GM12878 (cell line): ENCODE data around the gene NCAPD3. TPM values are rescaled to one million over a fixed set of nuclear protein-coding genes. Genes with fewer than 3 reads are reported as not detected.

Experiments used
- ATAC-seq: fragments of 200-7000 bp; cut with Tn5 transposase; 3 replicates; pipeline ENCODE4 v1.9.1; 2020; ENCODE audit warnings: mild to moderate bottlenecking, moderate library complexity
- BruUV-seq: library from RNA; stranded (reverse); fragments of 400-500 nt; replicated peaks from 2 replicates; lab custom pipeline; 2021; lab: Mats Ljungman, UMichigan
- CTCF ChIA-PET: fragments of 300-600 bp; sonication (Branson Sonifier 250); formaldehyde crosslinking; extraction: SDS; loops from one replicate; lab custom pipeline; 2021; ENCODE audit warnings: inconsistent platforms; lab: Yijun Ruan, JAX
- POLR2A ChIA-PET: fragments of 350-600 bp; formaldehyde crosslinking; extraction: SDS; loops from one replicate; lab custom pipeline; 2021; ENCODE audit warnings: inconsistent platforms; lab: Charles Lee
- RAD21 ChIA-PET: fragments of 300-600 bp; sonication (Branson Sonifier 250); formaldehyde crosslinking; loops from one replicate; lab custom pipeline; 2023; ENCODE audit warnings: antibody characterized with exemption; ENCODE audit not compliant: unreplicated experiment; lab: Charles Lee
- SMC1A ChIA-PET: fragments of 300-600 bp; sonication (Branson Sonifier 250); formaldehyde crosslinking; loops from one replicate; lab custom pipeline; 2023; ENCODE audit not compliant: unreplicated experiment, uncharacterized antibody; lab: Charles Lee
- DNase-seq: peaks from one replicate; pipeline ENCODE4 v3.0.0-alpha.2; 2011; ENCODE audit warnings: low read depth, low spot score
- FAIRE-seq: peaks from 3 replicates; lab custom pipeline; 2011; peaks lifted over from hg19 to GRCh38; lab: Jason Lieb, UNC
- H2AFZ ChIP-seq: 2 replicates; pipeline ENCODE4 v1.6.0; 2011; ENCODE audit warnings: low read depth, low read length, control low read depth; ENCODE audit not compliant: control insufficient read depth
- H3K27ac ChIP-seq: 2 replicates; pipeline ENCODE4 v1.5.1; 2011; ENCODE audit warnings: control low read depth; ENCODE audit not compliant: control insufficient read depth, insufficient read depth
- H3K27me3 ChIP-seq, 2 experiments: replicated peaks in 1 of 2; 2 replicates each; pipeline versions ENCODE4 v1.6.0 to v1.6.1; 2011; ENCODE audit warnings: low read length in 1 of 2; ENCODE audit not compliant: control insufficient read depth in 2 of 2, insufficient read depth in 2 of 2
- H3K36me3 ChIP-seq, 2 experiments: 2 replicates each; pipeline ENCODE4 v1.5.1; 2011; ENCODE audit warnings: low read length in 1 of 2; ENCODE audit not compliant: control insufficient read depth in 2 of 2, insufficient read depth in 2 of 2
- H3K4me1 ChIP-seq: 2 replicates; pipeline ENCODE4 v1.6.1; 2011; ENCODE audit warnings: mild to moderate bottlenecking, low read length, moderate library complexity, mixed read lengths; ENCODE audit not compliant: control insufficient read depth, insufficient read depth
- H3K4me2 ChIP-seq: 2 replicates; pipeline ENCODE4 v1.6.0; 2011; ENCODE audit warnings: control low read depth; ENCODE audit not compliant: control insufficient read depth, insufficient read depth
- H3K4me3 ChIP-seq: fragments of 200-600 bp; sonication (generic); 2 replicates; pipeline ENCODE4 v1.5.1; 2016
- H3K79me2 ChIP-seq: 2 replicates; pipeline ENCODE4 v1.6.0; 2011; ENCODE audit warnings: low read length; ENCODE audit not compliant: control insufficient read depth, insufficient read depth
- H3K9ac ChIP-seq: 2 replicates; pipeline ENCODE4 v1.8.0; 2011; ENCODE audit warnings: low read length, control low read depth, mixed read lengths; ENCODE audit not compliant: control insufficient read depth, insufficient read depth
- H3K9me3 ChIP-seq: replicated peaks from 3 replicates; pipeline ENCODE4 v1.5.1; 2011; ENCODE audit warnings: mild to moderate bottlenecking, low read length; ENCODE audit not compliant: control insufficient read depth, insufficient read depth
- H4K20me1 ChIP-seq: 2 replicates; pipeline ENCODE4 v1.6.0; 2011; ENCODE audit not compliant: control insufficient read depth, insufficient read depth
- CTCF ChIP-seq, 3 experiments: IDR thresholded peaks in 2 of 3; conservative IDR thresholded peaks in 1 of 3; 2 replicates each; pipeline ENCODE4 v1.5.1; 2011; ENCODE audit warnings: low read depth in 3 of 3, low read length in 3 of 3, mild to moderate bottlenecking in 3 of 3, control low read depth in 2 of 3, moderate library complexity in 2 of 3, inconsistent platforms in 1 of 3, mixed read lengths in 1 of 3; ENCODE audit not compliant: control insufficient read depth in 2 of 3, insufficient read depth in 1 of 3; ENCODE audit errors: extremely low read depth in 1 of 3
- MEF2B ChIP-seq: fragments of 450-650 bp; IDR thresholded peaks from 2 replicates; pipeline ENCODE4 v1.6.1; 2018; ENCODE audit warnings: mild to moderate bottlenecking, moderate library complexity; ENCODE audit not compliant: partially characterized antibody, poor library complexity, severe bottlenecking
- RAD21 ChIP-seq: IDR thresholded peaks from 2 replicates; pipeline ENCODE4 v1.6.1; 2011; ENCODE audit warnings: mild to moderate bottlenecking, low read depth, low read length, moderate library complexity; ENCODE audit not compliant: insufficient read depth
- SMC3 ChIP-seq: IDR thresholded peaks from 2 replicates; pipeline ENCODE4 v1.6.1; 2011; ENCODE audit warnings: low read length, improper control_type of control experiment, borderline replicate concordance
- WGBS: methylation state at CpG from one replicate; pipeline ENCODE4 v1.1.6; 2016; ENCODE audit warnings: low lambda C conversion rate; ENCODE audit not compliant: insufficient replicate concordance, insufficient coverage; ENCODE audit errors: missing lambda C conversion rate; 5-methylcytosine and 5-hydroxymethylcytosine counted together
- in situ Hi-C: fragments of 300-500 bp; cut with MboI; formaldehyde crosslinking; loops from 9 replicates; pipeline ENCODE4 v1.14.3; 2018; ENCODE audit warnings: mixed read lengths
- intact Hi-C: fragments of 100-400 bp; cut with micrococcal nuclease; formaldehyde crosslinking; loops from one replicate; pipeline ENCODE4 v1.14.2; 2022; ENCODE audit not compliant: unreplicated experiment
- polyA plus RNA-seq, 11 experiments: library from polyadenylated mRNA; depleted of rRNA in 4 of 11; unstranded in 6 of 11; stranded (reverse) in 5 of 11; fragments of >200 nt; fragmentation: Nextera tagmentation in 4 of 11; fragmentation: Illumina TruSeq in 1 of 11; extraction: Ambion mirVana in 4 of 11; extraction: Trizol in 1 of 11; gene quantifications; 1 replicate in 1 of 11; 2 replicates in 10 of 11; pipeline versions ENCODE4 v1.2.1 to v1.2.3, GENCODE V29; 2011 to 2016; ENCODE audit warnings: inconsistent platforms in 2 of 11, missing spikeins in 2 of 11, low read depth in 1 of 11
- total RNA-seq, 4 experiments: library from RNA; depleted of rRNA in 3 of 4; stranded (reverse); fragments of >200 nt in 3 of 4; fragmentation: Illumina TruSeq in 1 of 4; extraction: Trizol in 1 of 4; gene quantifications; 2 replicates each; pipeline versions ENCODE4 v1.2.1 to v1.2.3, GENCODE V29; 2013 to 2021

Gene NCAPD3
- total and polyA plus RNA-seq, 10 of the 15 experiments (the other 5 are each of a cell fraction or from before 2014, with no cell fraction given), result 14.9 to 58.2 (median 48.2) TPM

- SMC1A ChIA-PET, result no interaction called here
- H3K27ac ChIP-seq, result no peak overlapping the region
- TF ChIP-seq MEF2B (no peak), SMC3 (peak; percentile 59), CTCF (IDR thresholded peaks at IDR 0.05 in 2 of 3, conservative IDR thresholded peaks at IDR 0.05 in 1 of 3; ENCODE audit: control insufficient read depth in 2 of 3, extremely low read depth in 1 of 3, insufficient read depth in 1 of 3, low read depth in 3 of 3, low read length in 3 of 3) (peak; percentile 70 to 77 (median 72)), RAD21 (peak; percentile 65)
- TF ChIP-seq, all 136 proteins: peak for 3
- no peak overlapping the region for H3K4me2 ChIP-seq
- in situ Hi-C loops (loop anchor here (5.0 kb wide), 2 partner anchors 88 to 213 kb away; no protein-coding TSS in a partner anchor), intact Hi-C loops (loop anchor here (1.0 kb wide), 2 partner anchors 90 to 213 kb away; no protein-coding TSS in a partner anchor)
- H2AFZ ChIP-seq, result no peak overlapping the region
- CTCF ChIA-PET, result interaction anchor here (1.2 to 1.6 kb wide), 4 partner anchors 11 to 216 kb away, joined by 3 to 5 read pairs (median 4); no protein-coding TSS in a partner anchor
- H3K4me3 ChIP-seq, result no peak overlapping the region
- H3K9ac ChIP-seq, result no peak overlapping the region
- H3K9me3 ChIP-seq, result no peaks in the 10 kb centered on the region
- POLR2A ChIA-PET, result no interaction called here
- no peaks in the 10 kb centered on the region for H3K27me3 ChIP-seq
- peak; percentile 78 for FAIRE-seq
- H4K20me1 ChIP-seq, result no peaks in the 10 kb centered on the region
- no TSS peak for BruUV-seq
- RAD21 ChIA-PET, result no interaction called here
- peak; percentile 25 for DNase-seq
- H3K4me1 ChIP-seq, result no peaks in the 10 kb centered on the region
- H3K36me3 ChIP-seq, result no peaks in the 10 kb centered on the region
- peak; percentile 93 for ATAC-seq
- 21% methylated on average over 10 of the region's 10 CpGs for WGBS
- H3K79me2 ChIP-seq, result no peaks in the 10 kb centered on the region
Observed at GRCh38 chr11:134139873-134140331, 83.9 kb downstream of the NCAPD3 start.
